Measurements from ENCODE around the gene NFASC.

GRCh38 chr1:205060746-205061145 is 190.1 kb downstream of the NFASC start:
- TF ChIP-seq CTCF (IDR thresholded peaks at IDR 0.05; ENCODE audit: poor library complexity): no peak
- TF ChIP-seq EZH2 (IDR thresholded peaks at IDR 0.05; ENCODE audit: borderline replicate concordance): no peak
- no peak for TF ChIP-seq EZH2phosphoT487 (IDR thresholded peaks at IDR 0.05; ENCODE audit: low read depth, severe bottlenecking, unreplicated experiment)

All from hepatocyte (in vitro differentiated cells).